Keratinocyte (primary cell): ENCODE measurements around the gene ZBTB7A. TPM values are rescaled to one million over a fixed set of nuclear protein-coding genes. Genes with fewer than 3 reads are reported as not detected.
A peak's percentile ranks its signal among the peaks of the same experiment; 100 is the strongest.

ENCODE experiments used
- DNase-seq: peaks from one replicate; pipeline ENCODE4 v3.0.0-alpha.2; 2011; ENCODE audit warnings: low read depth, missing footprints, low spot score
- FAIRE-seq: peaks from 2 replicates; lab custom pipeline; 2011; peaks lifted over from hg19 to GRCh38; lab: Jason Lieb, UNC
- H2AFZ ChIP-seq: 2 replicates; pipeline ENCODE4 v1.6.0; 2012; ENCODE audit warnings: low read length, control low read depth, inconsistent platforms; ENCODE audit not compliant: control insufficient read depth
- H3K27ac ChIP-seq: 2 replicates; pipeline ENCODE4 v1.5.1; 2011; ENCODE audit warnings: low read length; ENCODE audit not compliant: control insufficient read depth, insufficient read depth
- H3K27me3 ChIP-seq: 3 replicates; pipeline ENCODE4 v1.6.0; 2011; ENCODE audit warnings: low read length; ENCODE audit not compliant: control insufficient read depth, insufficient read depth; ENCODE audit errors: extremely low read depth
- H3K36me3 ChIP-seq, 2 experiments: 2 replicates in 1 of 2; 3 replicates in 1 of 2; pipeline ENCODE4 v1.5.1; 2011; ENCODE audit warnings: low read length in 2 of 2, mild to moderate bottlenecking in 1 of 2; ENCODE audit not compliant: control insufficient read depth in 2 of 2, insufficient read depth in 2 of 2; ENCODE audit errors: extremely low read depth in 1 of 2
- H3K4me1 ChIP-seq: 3 replicates; pipeline ENCODE4 v1.5.1; 2011; ENCODE audit warnings: low read length; ENCODE audit not compliant: control insufficient read depth, insufficient read depth; ENCODE audit errors: extremely low read depth
- H3K4me2 ChIP-seq: 3 replicates; pipeline ENCODE4 v1.6.0; 2011; ENCODE audit warnings: low read depth, low read length; ENCODE audit not compliant: control insufficient read depth, insufficient read depth; ENCODE audit errors: extremely low read depth
- H3K4me3 ChIP-seq, 3 experiments: fragments of 200-600 bp in 1 of 3; sonication (generic) in 1 of 3; 2 replicates in 2 of 3; 3 replicates in 1 of 3; pipeline ENCODE4 v1.5.1; 2011 to 2016; ENCODE audit warnings: low read length in 3 of 3, mild to moderate bottlenecking in 3 of 3, control low read depth in 2 of 3, inconsistent platforms in 1 of 3, low read depth in 1 of 3, mixed read lengths in 1 of 3, mixed run types in 1 of 3, moderate library complexity in 1 of 3; ENCODE audit not compliant: control insufficient read depth in 2 of 3, insufficient read depth in 2 of 3; ENCODE audit errors: extremely low read depth in 1 of 3
- H3K79me2 ChIP-seq: 2 replicates; pipeline ENCODE4 v1.6.0; 2012; ENCODE audit warnings: low read length; ENCODE audit not compliant: control insufficient read depth, insufficient read depth
- H3K9ac ChIP-seq: 3 replicates; pipeline ENCODE4 v1.6.0; 2011; ENCODE audit warnings: low read length; ENCODE audit not compliant: control insufficient read depth, insufficient read depth; ENCODE audit errors: extremely low read depth
- H3K9me1 ChIP-seq: 3 replicates; pipeline ENCODE4 v1.6.0; 2011; ENCODE audit warnings: low read length; ENCODE audit not compliant: control insufficient read depth, insufficient read depth; ENCODE audit errors: extremely low read depth
- H3K9me3 ChIP-seq: 2 replicates; pipeline ENCODE4 v1.5.1; 2012; ENCODE audit warnings: low read depth, low read length; ENCODE audit not compliant: control insufficient read depth
- H4K20me1 ChIP-seq: 3 replicates; pipeline ENCODE4 v1.6.0; 2011; ENCODE audit warnings: low read length; ENCODE audit not compliant: control insufficient read depth, insufficient read depth; ENCODE audit errors: extremely low read depth
- EZH2 ChIP-seq: IDR thresholded peaks from one replicate; pipeline ENCODE4 v1.6.1; 2012; ENCODE audit warnings: inconsistent platforms, mild to moderate bottlenecking, low read length, moderate library complexity
- dilution Hi-C: fragments of 300-500 bp; cut with MboI; formaldehyde crosslinking; loops from one replicate; pipeline ENCODE4 v1.7.0; 2020; ENCODE audit warnings: low sequenced_read_pairs; ENCODE audit not compliant: extremely low pct_ligation_motif_present
- polyA minus RNA-seq, 3 experiments: library from RNA; depleted of rRNA, polyadenylated mRNA; stranded (reverse); fragments of >200 nt; gene quantifications; 1 replicate in 1 of 3; 2 replicates in 1 of 3; 3 replicates in 1 of 3; pipeline ENCODE4 v1.2.3, GENCODE V29; 2011
- polyA plus RNA-seq, 5 experiments: library from polyadenylated mRNA; depleted of rRNA in 3 of 5; stranded (reverse) in 3 of 5; stranded (forward) in 1 of 5; unstranded in 1 of 5; fragments of >200 nt; gene quantifications; 1 replicate in 1 of 5; 2 replicates in 3 of 5; 3 replicates in 1 of 5; pipeline versions ENCODE4 v1.2.1 to v1.2.3, GENCODE V29; 2011 to 2012; ENCODE audit warnings: missing spikeins in 2 of 5, low read depth in 1 of 5, low replicate concordance in 1 of 5
- TF ChIP-seq, protein P1 (sequence below), 3 experiments: IDR thresholded peaks in 1 of 3; conservative IDR thresholded peaks in 1 of 3; optimal IDR thresholded peaks in 1 of 3; 2 replicates in 2 of 3; 3 replicates in 1 of 3; pipeline versions ENCODE3 to v1.5.1; 2011; ENCODE audit warnings: low read length in 3 of 3, mild to moderate bottlenecking in 3 of 3, moderate library complexity in 2 of 3, control low read depth in 1 of 3, inconsistent platforms in 1 of 3; ENCODE audit not compliant: insufficient read depth in 2 of 3; ENCODE audit errors: extremely low read depth in 1 of 3

Gene ZBTB7A
- polyA plus RNA-seq = 3.7 to 9.8 TPM (median 7.2 TPM) in 3 replicates
- 18.6 TPM for polyA plus RNA-seq (2011; ENCODE audit: low read depth)
- 4.8 and 14.2 TPM in 2 replicates for polyA plus RNA-seq (2011; cell fraction: cytosol; rRNA removed)
- 15.6 and 25.3 TPM in 2 replicates for polyA plus RNA-seq (2011; cell fraction: nucleus; rRNA removed)
- 23.6 and 24.7 TPM in 2 replicates for polyA plus RNA-seq (2012; ENCODE audit: low replicate concordance)
- polyA minus RNA-seq = 5.2 to 12.8 TPM (median 7.7 TPM) in 3 replicates
- 60.4 TPM for polyA minus RNA-seq (2011; cell fraction: cytosol; rRNA and poly(A)+ RNA removed)
- 35.8 and 46.1 TPM in 2 replicates for polyA minus RNA-seq (2011; cell fraction: nucleus; rRNA and poly(A)+ RNA removed)

DNA sequence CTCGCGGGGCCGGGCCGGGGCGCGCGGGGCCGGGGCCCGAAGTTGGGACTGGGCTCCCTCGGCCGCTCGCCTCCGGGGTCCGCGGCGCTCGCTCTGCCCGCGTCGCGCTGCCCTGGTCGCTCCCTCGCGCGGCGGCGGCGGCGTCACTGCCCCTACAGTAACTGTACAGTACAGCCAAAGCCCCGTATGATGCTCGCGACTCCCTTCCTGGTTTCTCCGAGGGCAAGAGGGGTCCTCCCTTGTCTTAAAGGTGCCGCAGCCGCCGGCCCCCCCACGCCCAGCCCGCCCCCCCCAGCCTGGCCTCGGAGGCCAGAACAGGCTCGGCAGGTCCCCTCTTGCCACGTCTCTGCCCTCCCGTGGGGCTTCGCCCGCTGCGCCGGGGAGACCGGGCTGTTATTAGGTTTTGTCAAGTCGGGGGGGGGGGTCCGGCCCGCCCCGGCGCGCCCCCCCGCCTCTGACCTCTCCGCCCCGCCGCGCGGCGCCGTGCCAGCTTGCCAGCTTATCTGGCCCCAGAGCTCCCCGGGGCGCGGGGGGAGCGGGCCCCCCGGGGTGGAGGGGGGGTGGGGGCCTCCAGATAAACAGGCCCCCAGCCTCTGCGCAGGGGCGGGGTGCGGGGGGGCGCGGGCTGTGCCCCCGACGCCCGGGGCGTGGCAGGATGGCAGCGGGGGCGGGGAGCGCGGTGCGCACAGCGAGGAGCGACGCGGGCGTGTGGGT is at the start of gene ZBTB7A:
TSS of gene ZBTB7A (minus strand) at position 218 of the 714 bp plus-strand sequence. CDS start 11,667 bp downstream, outside the sequence.
- Histone ChIP-seq H3K79me2 (peaks cover 33% of the 10 kb centered on the region), H3K4me3 (peak within 1 kb of the TSS; percentile 56 to 93 (median 78)), H3K27me3 (no peaks in the 10 kb centered on the region), H4K20me1 (peaks cover 25% of the 10 kb centered on the region), H3K9ac (peak within 1 kb of the TSS; percentile 66), H3K4me1 (peaks cover 26% of the 10 kb centered on the region), H3K27ac (peak within 1 kb of the TSS; percentile 20), H3K4me2 (peak within 1 kb of the TSS; percentile 37), H2AFZ (peak within 1 kb of the TSS; percentile 12), H3K9me1 (no peaks in the 10 kb centered on the region), H3K9me3 (no peaks in the 10 kb centered on the region), H3K36me3 (peaks cover 5 to 16% of the 10 kb centered on the region in 2 experiments)
- dilution Hi-C loops = no loop called here
- no peak for DNase-seq
- TF ChIP-seq, protein P1, sequence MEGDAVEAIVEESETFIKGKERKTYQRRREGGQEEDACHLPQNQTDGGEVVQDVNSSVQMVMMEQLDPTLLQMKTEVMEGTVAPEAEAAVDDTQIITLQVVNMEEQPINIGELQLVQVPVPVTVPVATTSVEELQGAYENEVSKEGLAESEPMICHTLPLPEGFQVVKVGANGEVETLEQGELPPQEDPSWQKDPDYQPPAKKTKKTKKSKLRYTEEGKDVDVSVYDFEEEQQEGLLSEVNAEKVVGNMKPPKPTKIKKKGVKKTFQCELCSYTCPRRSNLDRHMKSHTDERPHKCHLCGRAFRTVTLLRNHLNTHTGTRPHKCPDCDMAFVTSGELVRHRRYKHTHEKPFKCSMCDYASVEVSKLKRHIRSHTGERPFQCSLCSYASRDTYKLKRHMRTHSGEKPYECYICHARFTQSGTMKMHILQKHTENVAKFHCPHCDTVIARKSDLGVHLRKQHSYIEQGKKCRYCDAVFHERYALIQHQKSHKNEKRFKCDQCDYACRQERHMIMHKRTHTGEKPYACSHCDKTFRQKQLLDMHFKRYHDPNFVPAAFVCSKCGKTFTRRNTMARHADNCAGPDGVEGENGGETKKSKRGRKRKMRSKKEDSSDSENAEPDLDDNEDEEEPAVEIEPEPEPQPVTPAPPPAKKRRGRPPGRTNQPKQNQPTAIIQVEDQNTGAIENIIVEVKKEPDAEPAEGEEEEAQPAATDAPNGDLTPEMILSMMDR (optimal IDR thresholded peaks at IDR 0.05 in 1 of 3, IDR thresholded peaks at IDR 0.05 in 1 of 3, conservative IDR thresholded peaks at IDR 0.05 in 1 of 3; ENCODE audit: extremely low read depth in 1 of 3, insufficient read depth in 2 of 3, low read length in 3 of 3) = no peak
- no peak for TF ChIP-seq EZH2
- no peak for FAIRE-seq

DNA sequence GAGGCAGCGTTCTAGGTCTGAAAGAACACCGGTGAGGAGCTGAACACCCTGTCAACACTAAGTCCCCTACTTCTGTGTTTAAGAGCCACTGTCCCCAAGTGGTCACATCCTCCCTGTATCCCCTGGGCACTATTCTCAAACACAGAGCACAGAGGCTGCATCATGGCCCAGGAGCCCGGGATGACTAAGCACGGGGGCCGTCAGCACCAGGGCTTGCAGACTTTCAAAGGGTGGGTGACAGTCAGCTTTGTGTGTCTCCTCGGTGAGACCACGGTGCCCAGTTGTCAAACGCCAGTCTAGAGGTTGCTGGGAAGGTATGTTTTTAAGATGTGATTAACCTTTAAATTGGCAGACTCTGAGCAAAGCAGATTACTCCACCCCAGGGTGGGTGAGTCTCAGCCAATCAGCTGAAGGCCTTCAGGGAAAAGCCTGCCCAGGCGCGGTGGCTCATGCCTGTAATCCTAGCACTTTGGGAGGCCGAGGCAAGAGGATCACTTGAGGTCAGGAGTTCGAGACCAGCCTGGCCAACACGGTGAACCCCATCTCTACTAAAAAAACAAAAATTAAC is 49.2 kb upstream of the ZBTB7A start:
- dilution Hi-C loops = no loop called here
- H3K36me3 ChIP-seq = peaks cover 18 to 37% of the 10 kb centered on the region in 2 experiments
- H2AFZ ChIP-seq = no peak overlapping the region
- no peak for TF ChIP-seq EZH2
- TF ChIP-seq, protein P1 (optimal IDR thresholded peaks at IDR 0.05 in 1 of 3, IDR thresholded peaks at IDR 0.05 in 1 of 3, conservative IDR thresholded peaks at IDR 0.05 in 1 of 3; ENCODE audit: extremely low read depth in 1 of 3, insufficient read depth in 2 of 3, low read length in 3 of 3) = no peak
- no peak overlapping the region for H3K27ac ChIP-seq
- H3K79me2 ChIP-seq = peaks cover 34% of the 10 kb centered on the region
- H4K20me1 ChIP-seq = peaks cover 3% of the 10 kb centered on the region
- no peak overlapping the region for H3K9ac ChIP-seq
- DNase-seq = no peak
- no peaks in the 10 kb centered on the region for H3K9me3 ChIP-seq
- H3K4me2 ChIP-seq = no peak overlapping the region
- FAIRE-seq = no peak
- H3K9me1 ChIP-seq = no peaks in the 10 kb centered on the region
- H3K27me3 ChIP-seq = no peaks in the 10 kb centered on the region
- H3K4me3 ChIP-seq = no peak overlapping the region
- H3K4me1 ChIP-seq = no peaks in the 10 kb centered on the region
